Body of pancreas (tissue), 4 donors: Measurements from ENCODE around the gene SNRNP70.
"Not testable (repeated sequence)": the region's sequence is repeated elsewhere in the genome, so short reads cannot be mapped to it uniquely, and the experiment has no call there.

Experiments
- CTCF ChIP-seq, 7 experiments: fragments of 450-650 bp in 4 of 7; fragments of 200-600 bp in 3 of 7; sonication (generic) in 3 of 7; IDR thresholded peaks; one replicate each; pipeline ENCODE4 v1.5.1; 2016 to 2019; ENCODE audit warnings: antibody characterized with exemption in 7 of 7
- POLR2A ChIP-seq, 3 donors: fragments of 450-650 bp; IDR thresholded peaks; one replicate each; pipeline ENCODE4 v1.6.1; 2016; ENCODE audit warnings: antibody characterized with exemption in 3 of 3, mild to moderate bottlenecking in 2 of 3

- TF ChIP-seq CTCF, POLR2A (IDR thresholded peaks at IDR 0.05): not testable (repeated sequence)
Observed at GRCh38 chr19:49123285-49123684, 38.0 kb downstream of the SNRNP70 start.
